CD4-positive, alpha-beta T cell treated with Interleukin-12 subunit alpha and Interleukin-12 subunit beta, for 1 hour (primary cell): ENCODE results near the gene TACC2.
"Not testable (repeated sequence)": the region's sequence is repeated elsewhere in the genome, so short reads cannot be mapped to it uniquely, and the experiment has no call there.

Experiments used
- DNase-seq: peaks from one replicate; pipeline ENCODE4 v3.0.0-alpha.2; 2020

The TACC2 gene

GRCh38 chr10:122097935-122098334 lies 109.0 kb downstream of the TACC2 start:
- no peak for DNase-seq

- no peak for DNase-seq
These were observed 110.0 kb downstream of the TACC2 start for GRCh38 chr10:122098924-122099323.

GRCh38 chr10:122099562-122099961 lies 110.6 kb downstream of the TACC2 start:
- DNase-seq: no peak

DNA sequence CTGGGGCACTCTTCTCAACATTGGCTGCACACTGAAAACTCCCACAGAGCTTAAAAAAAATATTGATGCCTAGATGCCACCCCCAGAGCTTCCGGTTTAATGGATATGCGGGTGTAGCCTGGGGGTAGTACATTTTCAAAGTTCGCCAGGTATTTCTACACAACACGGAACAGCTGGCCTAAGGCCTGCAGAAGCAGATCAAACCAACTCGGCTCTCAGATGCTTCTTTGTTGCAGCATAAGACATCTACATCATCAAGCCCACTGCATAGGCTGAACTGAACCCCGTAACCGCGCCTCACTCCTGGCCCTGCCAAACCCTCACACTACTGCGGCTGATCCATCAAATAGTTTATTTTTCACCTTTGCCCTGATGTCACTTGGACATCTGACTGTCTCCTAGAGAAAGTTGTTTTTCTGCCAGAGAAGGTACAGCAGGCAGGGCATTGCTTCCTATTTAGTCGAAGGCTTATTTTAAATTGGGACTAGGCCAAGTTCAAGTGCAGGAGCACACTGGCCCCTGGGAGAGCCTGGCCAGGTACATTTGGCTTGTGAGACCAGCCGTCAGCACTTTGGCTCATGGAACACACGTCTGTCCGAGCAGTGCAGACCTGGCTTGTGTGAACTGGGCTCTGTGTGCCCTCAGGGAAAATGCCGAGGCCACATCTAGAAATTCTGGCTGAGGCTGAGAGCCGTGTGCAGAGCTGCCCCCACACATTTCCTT lies 113.3 kb downstream of the TACC2 start:
- DNase-seq: no peak

DNA sequence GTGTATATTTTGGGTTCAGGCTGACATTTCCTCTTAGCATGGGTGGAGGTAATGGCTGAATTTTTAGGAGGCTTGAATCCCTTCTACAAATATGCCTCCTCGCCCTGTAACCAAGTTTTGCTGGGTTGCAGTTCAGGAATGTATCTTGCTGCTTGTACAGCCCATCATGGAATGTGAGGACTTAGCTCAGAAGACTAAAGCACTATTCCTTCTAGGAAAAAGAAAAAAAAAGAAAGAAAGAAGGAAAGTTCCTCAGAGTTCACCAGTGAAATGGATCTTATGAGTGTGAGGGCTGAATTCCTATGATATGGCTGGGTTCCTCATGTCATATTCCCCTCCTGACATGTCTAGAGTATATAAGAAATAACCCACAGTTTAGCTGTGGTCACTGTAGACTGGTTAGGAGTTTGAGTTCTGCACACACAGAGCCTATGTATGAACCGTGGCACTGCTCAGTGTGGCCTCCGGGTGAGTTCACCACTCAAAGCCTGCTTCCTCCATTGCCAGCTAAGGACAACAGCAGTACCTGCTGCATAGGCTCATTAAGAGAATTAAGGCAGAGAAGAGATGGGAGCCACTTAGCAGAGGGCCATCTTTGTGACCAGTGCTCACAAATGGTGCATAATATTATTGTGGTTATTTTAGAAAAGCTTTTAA lies 114.0 kb downstream of the TACC2 start:
- DNase-seq: no peak

GRCh38 chr10:122103592-122103991 lies 114.6 kb downstream of the TACC2 start:
- no peak for DNase-seq

- not testable (repeated sequence) for DNase-seq
These were observed 119.8 kb downstream of the TACC2 start for GRCh38 chr10:122108786-122109185.

DNA sequence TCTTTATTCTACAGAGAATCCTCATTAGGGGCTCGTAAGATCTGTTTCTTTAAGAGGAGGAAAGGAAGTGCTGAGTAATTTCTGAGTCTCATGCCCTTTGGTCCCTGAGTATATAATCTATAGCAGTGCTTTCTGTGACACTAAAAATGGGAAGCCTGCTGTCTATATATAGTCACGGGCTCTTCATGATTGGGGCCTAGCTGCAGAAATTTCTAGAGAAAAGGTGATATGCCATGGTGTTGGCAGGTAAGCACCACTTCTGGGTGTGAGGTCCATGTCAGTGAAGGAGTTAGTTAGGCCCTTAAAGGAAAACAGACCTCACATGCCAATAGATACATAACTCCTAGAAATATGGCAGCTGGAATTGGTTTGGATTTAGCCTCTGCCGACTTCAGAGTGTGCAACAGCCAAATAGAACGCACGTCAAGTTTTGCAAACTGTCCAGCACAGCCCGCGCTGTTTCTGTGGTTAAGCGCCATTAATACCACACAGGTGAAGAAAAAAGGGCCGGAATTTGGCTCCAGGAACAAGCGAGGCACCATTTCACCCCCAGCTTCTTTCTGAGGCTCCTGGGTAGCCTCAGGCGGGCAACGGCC lies 123.2 kb downstream of the TACC2 start:
- DNase-seq: no peak

GRCh38 chr10:122112625-122113160 lies 123.7 kb downstream of the TACC2 start:
- DNase-seq: no peak

GRCh38 chr10:122113161-122113944 lies 124.4 kb downstream of the TACC2 start:
- DNase-seq: no peak

DNA sequence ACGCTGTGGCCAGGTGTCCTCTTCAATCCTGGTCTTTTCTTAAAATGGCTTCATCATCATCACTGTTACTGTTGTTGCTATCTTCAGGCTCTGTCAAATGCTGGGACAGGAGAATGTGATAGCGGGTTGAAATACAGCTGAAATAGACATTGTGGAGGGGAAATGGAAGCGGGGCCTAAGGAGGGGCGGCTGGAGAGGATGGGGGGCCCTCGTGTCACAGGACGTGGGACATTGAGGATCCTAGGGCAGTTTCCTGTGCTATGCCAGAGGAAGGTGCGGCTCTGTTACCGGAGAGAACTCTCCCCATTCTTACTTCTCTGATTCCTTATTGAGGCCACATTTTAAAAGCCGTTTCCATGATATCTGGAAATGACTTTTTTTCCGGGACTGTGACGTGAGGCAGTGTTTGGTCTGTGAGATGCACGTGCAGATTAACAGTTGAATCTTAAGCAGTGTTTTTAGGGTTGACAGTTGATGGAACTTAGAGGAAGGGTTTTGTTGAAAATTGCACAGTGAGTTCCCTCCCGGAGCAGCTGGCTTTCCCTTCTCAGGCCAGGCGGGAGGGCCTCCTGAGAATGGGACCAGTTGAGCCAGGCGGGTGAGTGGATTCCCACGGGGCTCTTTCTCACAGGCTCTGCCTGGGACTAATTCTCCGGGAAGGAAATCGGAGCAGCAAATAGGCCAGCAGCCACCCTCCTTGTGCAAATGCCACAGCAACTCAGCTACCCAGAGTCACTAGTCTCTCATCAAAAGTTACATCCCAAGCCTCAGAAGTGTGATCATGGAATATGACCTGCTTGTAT lies 125.2 kb downstream of the TACC2 start:
- no peak for DNase-seq

DNA sequence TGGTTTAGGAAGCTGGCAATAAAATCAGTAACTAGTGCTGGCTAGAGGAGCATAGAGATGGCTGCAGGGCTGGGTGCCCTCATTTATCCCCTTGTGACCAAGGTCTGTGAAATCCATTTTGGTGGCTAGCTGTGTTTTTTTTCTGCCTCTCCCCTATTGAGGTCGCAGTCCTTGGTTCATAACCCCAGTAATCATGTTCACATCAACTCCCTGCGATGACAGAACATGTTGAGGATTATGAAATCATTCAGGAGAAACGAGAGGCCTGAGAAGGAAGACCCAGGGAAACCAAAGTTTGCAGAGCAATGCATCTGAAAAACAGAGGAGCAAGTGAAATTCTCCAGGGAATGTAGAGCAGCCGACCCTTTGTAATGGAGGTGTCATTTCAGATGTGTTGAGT lies 126.9 kb downstream of the TACC2 start:
- DNase-seq: no peak

GRCh38 chr10:122116331-122116730 lies 127.4 kb downstream of the TACC2 start:
- DNase-seq: no peak

GRCh38 chr10:122117475-122117874 lies 128.5 kb downstream of the TACC2 start:
- no peak for DNase-seq

DNA sequence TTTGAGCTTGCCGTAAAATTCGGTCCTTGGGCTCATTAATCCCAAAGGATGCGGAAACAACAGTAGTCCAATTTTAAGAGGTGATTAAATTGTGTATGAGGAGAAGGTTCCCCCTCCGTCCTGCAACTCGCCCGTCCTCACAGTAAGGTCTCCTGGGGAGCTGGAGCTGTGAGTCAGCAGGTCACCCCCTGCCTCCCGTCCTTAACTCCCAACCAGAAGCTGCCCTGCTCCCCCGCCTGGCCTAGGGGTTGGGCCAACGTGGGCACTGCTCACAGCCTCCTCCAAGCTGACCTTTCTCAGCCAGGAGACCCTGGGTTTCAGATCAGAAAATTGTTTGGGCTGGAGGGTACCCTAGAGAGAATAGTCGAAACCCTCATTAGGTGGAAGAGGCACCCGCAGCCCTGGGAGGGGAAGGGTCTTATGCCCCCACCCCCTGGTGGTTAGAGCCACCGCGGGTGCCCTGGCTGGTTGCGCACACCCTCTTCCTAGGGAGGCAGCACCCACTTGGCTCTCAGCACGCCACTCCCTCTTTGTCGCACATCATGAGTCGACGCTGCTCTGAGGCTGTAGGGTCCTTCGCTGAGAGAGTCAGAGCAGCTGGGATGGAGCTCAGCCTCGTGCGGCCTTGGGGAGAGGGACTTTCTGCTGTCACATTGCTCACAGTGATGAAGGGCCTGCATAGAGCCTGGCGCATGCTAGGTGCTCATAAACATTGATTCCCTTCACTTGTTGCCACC lies 131.2 kb downstream of the TACC2 start:
- DNase-seq: no peak

DNA sequence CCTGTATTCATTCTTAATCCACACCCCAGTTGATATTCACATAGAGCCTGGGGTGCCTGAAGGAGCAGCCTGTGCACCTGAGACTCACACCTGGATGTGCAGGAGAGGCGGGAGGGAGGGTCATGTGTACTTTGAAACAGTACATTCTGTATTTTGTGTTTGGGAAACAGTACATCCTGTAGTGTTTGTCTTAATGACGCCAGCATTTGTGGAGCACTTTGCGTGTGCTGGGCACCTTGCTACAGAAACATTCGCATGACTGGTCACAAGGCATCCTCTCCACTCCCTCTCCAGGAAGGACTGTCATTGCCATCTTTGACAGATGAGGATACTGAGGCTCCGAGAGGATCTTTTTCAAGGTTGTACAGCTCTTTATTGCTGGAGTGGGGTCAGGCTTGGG lies 132.1 kb downstream of the TACC2 start:
- no peak for DNase-seq

DNA sequence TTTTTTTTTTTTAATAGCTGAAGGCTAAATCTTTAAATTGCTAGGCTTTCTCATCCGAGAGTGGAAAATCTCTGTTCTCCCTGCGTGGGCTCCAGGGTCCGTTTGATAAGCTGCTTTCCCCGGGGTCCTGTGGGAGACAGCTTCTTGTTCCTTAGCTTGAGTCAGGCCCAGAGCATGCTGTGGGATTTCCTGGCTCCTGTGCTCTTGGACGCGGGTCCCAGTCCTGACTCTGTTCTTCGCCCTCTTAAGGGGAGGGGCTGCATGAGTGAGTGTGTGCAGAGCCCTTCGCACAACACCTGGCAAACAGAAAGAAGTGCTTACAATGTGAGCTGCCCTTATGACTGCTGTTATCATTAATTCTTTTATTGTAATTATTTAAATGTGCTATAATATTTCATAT lies 133.5 kb downstream of the TACC2 start:
- DNase-seq: no peak

GRCh38 chr10:122123186-122123585 lies 134.2 kb downstream of the TACC2 start:
- no peak for DNase-seq

DNA sequence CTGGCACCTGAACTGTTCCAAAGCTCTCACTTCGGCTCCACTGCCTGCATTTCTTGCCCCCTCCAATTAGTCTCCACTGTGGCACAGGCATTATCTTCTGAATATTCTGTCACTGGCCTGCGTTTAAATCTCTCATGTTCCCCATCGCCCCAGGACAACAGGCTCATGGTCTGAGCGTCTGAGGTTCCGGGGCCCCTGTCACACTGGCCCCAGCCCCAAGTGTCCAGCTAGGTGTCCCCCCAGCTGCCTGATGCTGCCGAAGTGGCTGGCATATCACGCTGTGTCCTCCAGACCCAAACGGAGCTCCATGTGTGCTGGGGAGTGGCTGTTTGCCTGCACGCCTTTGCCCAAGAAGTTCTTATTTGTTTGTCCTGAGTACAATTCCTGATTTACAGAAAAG lies 135.4 kb downstream of the TACC2 start:
- no peak for DNase-seq

GRCh38 chr10:122124808-122125207 lies 135.8 kb downstream of the TACC2 start:
- DNase-seq: no peak
